ENCODE measurements around the gene EFL1.

Gene EFL1

GRCh38 chr15:82146576-82146975 lies 116.0 kb downstream of the EFL1 start:
- Histone ChIP-seq H3K27me3 (no peaks in the 10 kb centered on the region), H3K36me3 (no peaks in the 10 kb centered on the region), H3K4me1 (no peaks in the 10 kb centered on the region), H3K9me3 (no peaks in the 10 kb centered on the region), H3K4me3 (ENCODE audit: low read depth, low read length) (no peak overlapping the region)
- TF ChIP-seq CTCF (IDR thresholded peaks at IDR 0.05; ENCODE audit: low read depth, low read length), result no peak
- no peak for DNase-seq

GRCh38 chr15:82143390-82144385 lies 118.8 kb downstream of the EFL1 start:
- Histone ChIP-seq H3K4me1 (peaks cover 4% of the 10 kb centered on the region; the same call in 1 of the 2 replicates), H3K27me3 (no peaks in the 10 kb centered on the region), H3K36me3 (no peaks in the 10 kb centered on the region), H3K9me3 (no peaks in the 10 kb centered on the region), H3K4me3 (ENCODE audit: low read depth, low read length) (no peak overlapping the region)
- no peak for TF ChIP-seq CTCF (IDR thresholded peaks at IDR 0.05; ENCODE audit: low read depth, low read length)
- no peak for DNase-seq

- no peak for DNase-seq
- no peak for TF ChIP-seq CTCF (IDR thresholded peaks at IDR 0.05; ENCODE audit: low read depth, low read length)
- Histone ChIP-seq H3K36me3 (no peaks in the 10 kb centered on the region; the same call in 1 of the 2 replicates), H3K27me3 (no peaks in the 10 kb centered on the region), H3K4me3 (ENCODE audit: low read depth, low read length) (no peak overlapping the region), H3K4me1 (peaks cover 4% of the 10 kb centered on the region; the same call in 1 of the 2 replicates), H3K9me3 (no peaks in the 10 kb centered on the region)
Observed at GRCh38 chr15:82140886-82141285, 121.6 kb downstream of the EFL1 start.

- TF ChIP-seq CTCF (IDR thresholded peaks at IDR 0.05; ENCODE audit: low read depth, low read length), result peak; percentile 83
- H3K36me3 ChIP-seq, result no peaks in the 10 kb centered on the region; the same call in 1 of the 2 replicates
- H3K9me3 ChIP-seq, result no peaks in the 10 kb centered on the region
- no peak overlapping the region for H3K4me3 ChIP-seq (ENCODE audit: low read depth, low read length)
- no peak for DNase-seq
- no peaks in the 10 kb centered on the region for H3K27me3 ChIP-seq
- H3K4me1 ChIP-seq, result peaks cover 4% of the 10 kb centered on the region; the same call in 1 of the 2 replicates
Observed at GRCh38 chr15:82139823-82140268, 122.7 kb downstream of the EFL1 start.

GRCh38 chr15:82138306-82138705 lies 124.2 kb downstream of the EFL1 start:
- TF ChIP-seq CTCF (IDR thresholded peaks at IDR 0.05; ENCODE audit: low read depth, low read length), result no peak
- Histone ChIP-seq H3K9me3 (no peaks in the 10 kb centered on the region), H3K36me3 (no peaks in the 10 kb centered on the region; the same call in 1 of the 2 replicates), H3K4me1 (peaks cover 4% of the 10 kb centered on the region; the same call in 1 of the 2 replicates), H3K4me3 (ENCODE audit: low read depth, low read length) (no peak overlapping the region), H3K27me3 (no peaks in the 10 kb centered on the region)
- DNase-seq, result no peak

GRCh38 chr15:82137261-82137660 lies 125.3 kb downstream of the EFL1 start:
- Histone ChIP-seq H3K36me3 (no peaks in the 10 kb centered on the region; the same call in 1 of the 2 replicates), H3K4me3 (ENCODE audit: low read depth, low read length) (no peak overlapping the region), H3K27me3 (no peaks in the 10 kb centered on the region), H3K9me3 (no peaks in the 10 kb centered on the region), H3K4me1 (peaks cover 4% of the 10 kb centered on the region; the same call in 1 of the 2 replicates)
- DNase-seq, result no peak
- no peak for TF ChIP-seq CTCF (IDR thresholded peaks at IDR 0.05; ENCODE audit: low read depth, low read length)

Data from BE2C (cell line).